HG02588 (cell line): ENCODE results near the gene ELF4.
A peak's percentile ranks its signal among the peaks of the same experiment; 100 is the strongest.

ENCODE experiments used
- ATAC-seq: cut with Tn5 transposase; IDR thresholded peaks from one replicate; pipeline ENCODE4 v1.9.1; 2021; ENCODE audit warnings: mild to moderate bottlenecking, moderate library complexity; ENCODE audit not compliant: unreplicated experiment

ELF4 gene

GRCh38 chrX:130110379-130111219 lies at the start of gene ELF4:
Gene ELF4, minus strand, starts transcription at chrX:130110497. Its CDS starts 29,167 bp downstream, at chrX:130081330.
- peak; percentile 44 for ATAC-seq

GRCh38 chrX:130159776-130160175 lies 49.5 kb upstream of the ELF4 start:
- ATAC-seq = no peak

GRCh38 chrX:130158311-130158710 lies 48.0 kb upstream of the ELF4 start:
- no peak for ATAC-seq

GRCh38 chrX:130155564-130155963 lies 45.3 kb upstream of the ELF4 start:
- ATAC-seq = no peak

GRCh38 chrX:130147631-130148030 lies 37.3 kb upstream of the ELF4 start:
- ATAC-seq = no peak

- ATAC-seq = no peak
These were observed 34.8 kb upstream of the ELF4 start for GRCh38 chrX:130145123-130145522.

- ATAC-seq = no peak
These were observed 34.2 kb upstream of the ELF4 start for GRCh38 chrX:130144509-130144908.

GRCh38 chrX:130139474-130140201 lies 29.3 kb upstream of the ELF4 start:
- no peak for ATAC-seq

GRCh38 chrX:130136961-130137360 lies 26.7 kb upstream of the ELF4 start:
- no peak for ATAC-seq

GRCh38 chrX:130136496-130136895 lies 26.2 kb upstream of the ELF4 start:
- no peak for ATAC-seq

- ATAC-seq = no peak
These were observed 20.7 kb upstream of the ELF4 start for GRCh38 chrX:130130990-130131389.

- ATAC-seq = no peak
These were observed 15.0 kb upstream of the ELF4 start for GRCh38 chrX:130125091-130125874.

- ATAC-seq = no peak
These were observed 14.3 kb upstream of the ELF4 start for GRCh38 chrX:130124577-130124976.

GRCh38 chrX:130121505-130121800 lies 11.2 kb upstream of the ELF4 start:
- ATAC-seq = no peak

- peak; percentile 70 for ATAC-seq
These were observed 10.6 kb upstream of the ELF4 start for GRCh38 chrX:130120746-130121504.

- ATAC-seq = peak; percentile 30
These were observed 10.0 kb upstream of the ELF4 start for GRCh38 chrX:130120321-130120731.

GRCh38 chrX:130119312-130119898 lies 9.1 kb upstream of the ELF4 start:
- ATAC-seq = no peak

GRCh38 chrX:130118441-130119311 lies 8.4 kb upstream of the ELF4 start:
- no peak for ATAC-seq

GRCh38 chrX:130117166-130117565 lies 6.9 kb upstream of the ELF4 start:
- ATAC-seq = no peak
